ENCODE data around the gene PRUNE2. TPM values are rescaled to one million over a fixed set of nuclear protein-coding genes. Genes with fewer than 3 reads are reported as not detected.
A peak's percentile ranks its signal among the peaks of the same experiment; 100 is the strongest.

PRUNE2 gene
- total RNA-seq, 1 donor from 2014 or later = under 0.01 TPM

GRCh38 chr9:76904661-76905457, 1.1 kb downstream of the PRUNE2 start:
- H3K27me3 ChIP-seq (ENCODE audit: control insufficient read depth, insufficient read depth, low read length) = peaks cover 7% of the 10 kb centered on the region

DNA sequence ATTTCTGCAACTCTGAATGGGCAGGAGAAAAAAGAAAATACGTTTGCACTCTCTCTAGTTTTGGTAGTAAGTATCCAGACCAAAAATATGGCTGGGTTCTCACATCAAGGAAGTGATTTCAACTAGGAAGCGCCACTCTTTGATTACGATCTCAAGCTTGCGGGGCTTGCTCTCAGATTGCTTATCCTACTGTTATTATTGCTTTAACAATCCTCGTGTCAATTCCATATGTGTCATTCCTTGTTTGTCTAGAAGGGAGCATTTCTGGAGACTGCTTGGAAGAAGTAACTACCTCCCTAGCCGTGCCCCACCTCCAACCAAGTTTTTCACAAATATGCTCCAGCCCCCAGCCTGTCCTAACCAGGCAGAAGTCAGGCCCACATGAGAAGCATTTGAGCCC, 3.5 kb downstream of the PRUNE2 start:
- H3K27me3 ChIP-seq (ENCODE audit: control insufficient read depth, insufficient read depth, low read length) = peaks cover 7% of the 10 kb centered on the region
- TF ChIP-seq, protein P1, sequence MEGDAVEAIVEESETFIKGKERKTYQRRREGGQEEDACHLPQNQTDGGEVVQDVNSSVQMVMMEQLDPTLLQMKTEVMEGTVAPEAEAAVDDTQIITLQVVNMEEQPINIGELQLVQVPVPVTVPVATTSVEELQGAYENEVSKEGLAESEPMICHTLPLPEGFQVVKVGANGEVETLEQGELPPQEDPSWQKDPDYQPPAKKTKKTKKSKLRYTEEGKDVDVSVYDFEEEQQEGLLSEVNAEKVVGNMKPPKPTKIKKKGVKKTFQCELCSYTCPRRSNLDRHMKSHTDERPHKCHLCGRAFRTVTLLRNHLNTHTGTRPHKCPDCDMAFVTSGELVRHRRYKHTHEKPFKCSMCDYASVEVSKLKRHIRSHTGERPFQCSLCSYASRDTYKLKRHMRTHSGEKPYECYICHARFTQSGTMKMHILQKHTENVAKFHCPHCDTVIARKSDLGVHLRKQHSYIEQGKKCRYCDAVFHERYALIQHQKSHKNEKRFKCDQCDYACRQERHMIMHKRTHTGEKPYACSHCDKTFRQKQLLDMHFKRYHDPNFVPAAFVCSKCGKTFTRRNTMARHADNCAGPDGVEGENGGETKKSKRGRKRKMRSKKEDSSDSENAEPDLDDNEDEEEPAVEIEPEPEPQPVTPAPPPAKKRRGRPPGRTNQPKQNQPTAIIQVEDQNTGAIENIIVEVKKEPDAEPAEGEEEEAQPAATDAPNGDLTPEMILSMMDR (IDR thresholded peaks at IDR 0.05; ENCODE audit: insufficient read depth, low read length, severe bottlenecking) = no peak
- no peaks in the 10 kb centered on the region for H3K36me3 ChIP-seq (ENCODE audit: control insufficient read depth, insufficient read depth, low read length)
- FAIRE-seq (no peak), DNase-seq (ENCODE audit: low read depth) (no peak)
- no peak overlapping the region for H3K4me3 ChIP-seq (ENCODE audit: low read depth, low read length)

More at GRCh38 chr9:76904661-76905457, 1.1 kb downstream of the PRUNE2 start:
- FAIRE-seq = no peak
- Histone ChIP-seq H3K4me3 (ENCODE audit: low read depth, low read length) (no peak overlapping the region), H3K36me3 (ENCODE audit: control insufficient read depth, insufficient read depth, low read length) (no peaks in the 10 kb centered on the region)
- no peak for DNase-seq (ENCODE audit: low read depth)
- TF ChIP-seq, protein P1 (IDR thresholded peaks at IDR 0.05; ENCODE audit: insufficient read depth, low read length, severe bottlenecking) = no peak

DNA sequence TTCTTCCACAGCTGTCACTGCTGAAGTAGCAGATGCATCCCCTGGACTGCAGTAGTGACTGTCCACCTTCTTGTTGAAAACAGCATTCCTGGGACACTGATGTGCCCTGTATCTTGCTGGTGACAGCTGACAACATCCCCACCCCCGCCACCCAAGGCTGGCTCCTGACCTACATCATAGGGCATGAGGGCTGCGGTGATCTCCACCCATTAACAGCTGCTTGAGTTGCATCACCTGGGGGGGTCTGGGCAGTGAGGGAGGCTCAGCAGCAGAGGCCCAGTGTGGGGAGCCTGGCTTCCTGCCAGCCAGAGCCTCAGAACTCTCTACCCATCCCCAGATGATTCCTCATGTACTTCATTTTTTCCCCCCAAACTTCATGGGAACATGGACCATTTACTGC, 4.1 kb downstream of the PRUNE2 start:
- Histone ChIP-seq H3K27me3 (ENCODE audit: control insufficient read depth, insufficient read depth, low read length) (peaks cover 7% of the 10 kb centered on the region), H3K4me3 (ENCODE audit: low read depth, low read length) (no peak overlapping the region), H3K36me3 (ENCODE audit: control insufficient read depth, insufficient read depth, low read length) (no peaks in the 10 kb centered on the region)
- TF ChIP-seq, protein P1 (IDR thresholded peaks at IDR 0.05; ENCODE audit: insufficient read depth, low read length, severe bottlenecking) = no peak
- no peak for DNase-seq (ENCODE audit: low read depth)
- FAIRE-seq = no peak

DNA sequence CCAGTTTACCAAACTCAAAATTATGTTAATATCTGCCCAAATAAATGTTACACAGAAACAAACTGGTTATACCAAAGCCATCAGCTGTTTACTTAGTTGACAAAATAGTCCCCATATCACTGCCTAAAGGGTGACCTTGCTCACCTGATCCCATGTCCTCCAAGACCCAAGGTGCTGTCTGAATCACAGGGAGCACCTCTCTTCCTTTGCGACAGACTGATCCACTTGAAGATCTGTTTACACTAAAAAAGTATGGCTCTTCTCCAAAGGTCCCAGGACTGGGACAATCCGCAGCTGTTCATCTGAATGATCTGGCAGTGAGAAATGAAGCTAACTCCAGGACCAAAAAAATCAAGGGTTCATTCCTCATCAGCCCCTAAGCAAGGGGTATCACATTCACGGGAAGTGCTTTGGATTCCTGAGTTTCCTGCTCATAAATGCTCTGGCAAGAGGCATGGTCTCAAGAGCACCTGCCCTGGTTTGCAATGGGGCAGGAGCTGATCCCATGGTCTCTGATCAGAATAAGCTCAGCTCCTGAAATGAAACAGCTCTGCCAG, 5.0 kb downstream of the PRUNE2 start:
- Histone ChIP-seq H3K27me3 (ENCODE audit: control insufficient read depth, insufficient read depth, low read length) (peaks cover 7% of the 10 kb centered on the region), H3K4me3 (ENCODE audit: low read depth, low read length) (no peak overlapping the region), H3K36me3 (ENCODE audit: control insufficient read depth, insufficient read depth, low read length) (no peaks in the 10 kb centered on the region)
- DNase-seq (ENCODE audit: low read depth) = no peak
- FAIRE-seq = no peak
- TF ChIP-seq, protein P1 (IDR thresholded peaks at IDR 0.05; ENCODE audit: insufficient read depth, low read length, severe bottlenecking) = no peak

GRCh38 chr9:76898786-76899185, 7.1 kb downstream of the PRUNE2 start:
- no peak for DNase-seq (ENCODE audit: low read depth)
- Histone ChIP-seq H3K27me3 (ENCODE audit: control insufficient read depth, insufficient read depth, low read length) (no peaks in the 10 kb centered on the region), H3K36me3 (ENCODE audit: control insufficient read depth, insufficient read depth, low read length) (no peaks in the 10 kb centered on the region), H3K4me3 (ENCODE audit: low read depth, low read length) (no peak overlapping the region)
- TF ChIP-seq, protein P1 (IDR thresholded peaks at IDR 0.05; ENCODE audit: insufficient read depth, low read length, severe bottlenecking) = no peak
- peak; percentile 18 for FAIRE-seq

Data from bronchial epithelial cell (primary cell).